Stimulated activated CD8-positive, alpha-beta memory T cell treated with anti-CD3 and anti-CD28 coated beads, Interleukin-4, amount 100 ng/mL, for 4 hours (primary cell): Measurements from ENCODE around the gene OR6S1.
"Not testable (repeated sequence)": the region's sequence is repeated elsewhere in the genome, so short reads cannot be mapped to it uniquely, and the experiment has no call there.

Experiments
- DNase-seq, 2 donors: peaks; one replicate each; pipeline ENCODE4 v3.0.0-alpha.2; 2020; ENCODE audit warnings: low read depth in 2 of 2, low spot score in 1 of 2

The OR6S1 gene

GRCh38 chr14:20631880-20632389 is 9.6 kb downstream of the OR6S1 start:
- DNase-seq, result no peak

- DNase-seq, result no peak
Measured at GRCh38 chr14:20631023-20631879, 10.2 kb downstream of the OR6S1 start.

- no peak for DNase-seq
Measured at GRCh38 chr14:20630340-20631022, 11.0 kb downstream of the OR6S1 start.

- no peak for DNase-seq
Measured at GRCh38 chr14:20628063-20628854, 13.2 kb downstream of the OR6S1 start.

- no peak for DNase-seq
Measured at GRCh38 chr14:20627346-20628027, 14.0 kb downstream of the OR6S1 start.

- no peak for DNase-seq
Measured at GRCh38 chr14:20626274-20626673, 15.2 kb downstream of the OR6S1 start.

- DNase-seq, result no peak
Measured at GRCh38 chr14:20624495-20625070, 16.9 kb downstream of the OR6S1 start.

GRCh38 chr14:20623798-20624197 is 17.7 kb downstream of the OR6S1 start:
- DNase-seq, result no peak

GRCh38 chr14:20622816-20623291 is 18.6 kb downstream of the OR6S1 start:
- no peak for DNase-seq

GRCh38 chr14:20620798-20621478 is 20.6 kb downstream of the OR6S1 start:
- DNase-seq, result no peak

GRCh38 chr14:20619688-20620087 is 21.8 kb downstream of the OR6S1 start:
- not testable (repeated sequence) for DNase-seq

- DNase-seq, result no peak
Measured at GRCh38 chr14:20618271-20618749, 23.2 kb downstream of the OR6S1 start.

- no peak for DNase-seq
Measured at GRCh38 chr14:20617138-20618003, 24.1 kb downstream of the OR6S1 start.

GRCh38 chr14:20615996-20616395 is 25.5 kb downstream of the OR6S1 start:
- no peak for DNase-seq

GRCh38 chr14:20614038-20614840 is 27.3 kb downstream of the OR6S1 start:
- DNase-seq, result no peak

- peak; percentile 73 to 75 for DNase-seq
Measured at GRCh38 chr14:20613094-20614037, 28.1 kb downstream of the OR6S1 start.

GRCh38 chr14:20612403-20612802 is 29.1 kb downstream of the OR6S1 start:
- no peak for DNase-seq
